HG03378 (cell line): ENCODE results near the gene RFNG.

Source experiments
- ATAC-seq: cut with Tn5 transposase; IDR thresholded peaks from one replicate; pipeline ENCODE4 v1.9.1; 2021; ENCODE audit warnings: mild to moderate bottlenecking, moderate library complexity; ENCODE audit not compliant: unreplicated experiment

Gene RFNG

GRCh38 chr17:82004517-82005455, 46.8 kb downstream of the RFNG start:
- no peak for ATAC-seq

GRCh38 chr17:82003411-82004381, 47.9 kb downstream of the RFNG start:
- ATAC-seq: no peak

DNA sequence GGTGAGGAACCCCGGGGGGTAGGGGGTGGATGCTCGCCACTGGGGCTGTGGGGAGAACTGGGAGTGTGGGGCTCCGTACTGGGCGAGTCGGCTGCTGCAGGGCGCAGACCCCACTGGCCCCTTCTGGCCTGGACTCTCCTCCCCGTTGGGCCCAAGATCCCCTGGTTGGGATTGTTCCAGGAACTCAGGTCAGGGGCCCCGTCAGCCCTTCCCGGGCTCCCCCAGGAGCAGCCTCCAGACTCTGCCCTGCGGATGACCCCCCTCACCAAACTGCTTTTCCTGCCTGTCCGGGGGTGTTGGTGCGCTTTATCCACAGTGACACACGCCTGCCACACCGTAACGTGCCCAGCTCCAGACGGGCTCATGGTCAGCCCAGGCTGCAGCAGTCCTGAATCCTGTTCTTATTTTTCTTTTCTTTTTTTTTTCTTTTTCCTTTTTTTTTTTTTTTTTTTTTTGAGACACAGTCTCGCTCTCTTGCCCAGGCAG, 50.0 kb downstream of the RFNG start:
- ATAC-seq: no peak

GRCh38 chr17:82000803-82001570, 50.6 kb downstream of the RFNG start:
- no peak for ATAC-seq

GRCh38 chr17:81999976-82000802, 51.4 kb downstream of the RFNG start:
- no peak for ATAC-seq

DNA sequence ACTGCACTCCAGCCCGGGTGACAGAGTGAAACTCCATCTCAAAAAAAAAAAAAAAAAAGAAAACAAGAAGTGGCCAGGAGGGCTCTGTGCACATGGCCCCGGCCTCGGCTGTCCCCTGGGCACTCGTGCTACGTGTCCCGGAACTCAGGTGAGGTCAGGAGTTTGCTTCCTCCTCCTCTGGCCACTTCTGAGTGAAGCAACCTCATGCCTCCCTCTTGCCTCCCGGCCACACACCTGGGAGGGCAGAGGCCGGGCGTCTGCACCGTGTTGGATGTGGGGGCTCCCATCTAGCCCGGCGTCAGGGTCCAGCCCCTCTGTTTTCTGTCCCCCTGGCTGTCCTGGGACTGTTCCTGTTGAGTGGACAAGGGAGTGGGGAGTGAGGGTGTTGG, 52.0 kb downstream of the RFNG start:
- ATAC-seq: no peak

DNA sequence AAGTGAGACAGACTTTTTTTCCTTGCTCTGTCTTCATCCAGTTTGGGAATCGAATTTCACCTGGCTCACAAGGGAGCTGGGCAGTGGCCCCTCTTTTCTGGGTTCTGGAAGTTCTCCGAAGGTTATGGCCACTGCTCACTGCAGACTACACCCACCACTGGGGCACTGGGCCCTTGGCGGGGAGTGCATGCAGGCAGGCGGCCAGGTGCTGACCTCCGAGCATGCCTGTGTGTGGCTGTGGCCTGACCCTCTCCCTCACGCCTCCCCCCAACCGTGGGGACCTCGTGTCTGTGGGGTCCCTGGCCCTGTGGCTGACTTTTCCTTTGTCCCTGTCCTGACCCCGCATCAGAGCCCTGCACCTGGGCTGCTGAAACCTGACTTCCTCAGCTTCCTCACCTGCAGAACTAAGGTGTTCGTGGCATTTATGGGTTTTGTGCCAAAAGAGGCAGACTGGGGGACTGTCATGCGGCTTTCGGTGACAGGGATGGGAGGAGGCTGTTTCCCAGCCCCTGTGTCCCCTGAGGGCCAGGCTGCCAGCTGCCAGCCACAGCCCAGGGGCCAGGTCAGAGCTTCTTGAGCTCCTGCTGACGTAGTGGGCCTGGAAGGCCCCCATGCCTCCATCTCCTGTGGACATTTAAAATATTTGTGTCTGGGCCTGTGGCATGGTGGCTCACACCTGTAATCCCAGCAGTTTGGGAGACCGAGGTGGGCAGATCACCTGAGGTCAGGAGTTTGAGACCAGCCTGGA, 52.7 kb downstream of the RFNG start:
- no peak for ATAC-seq

DNA sequence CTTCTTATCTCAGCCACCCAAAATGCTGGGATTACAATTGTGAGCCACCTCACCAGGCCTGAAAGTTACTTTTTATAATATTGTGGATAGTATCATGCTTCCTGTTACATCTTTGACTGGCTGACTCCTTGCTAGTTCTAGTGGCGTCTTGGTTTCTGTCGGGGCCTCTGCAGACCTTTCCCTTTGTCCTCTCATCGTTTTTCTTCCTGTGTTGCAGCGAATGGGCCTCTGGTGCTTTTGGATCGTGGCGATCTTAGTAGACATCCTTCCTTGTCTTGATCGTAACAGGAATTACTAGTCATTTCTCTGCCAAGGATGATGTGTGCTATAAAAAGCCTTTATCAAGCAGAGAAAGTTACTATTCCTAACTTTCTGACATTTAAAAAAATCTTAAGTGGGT, 53.4 kb downstream of the RFNG start:
- ATAC-seq: no peak
